HFFc6 (cell line): ENCODE measurements around the gene HYAL2. TPM values are rescaled to one million over a fixed set of nuclear protein-coding genes. Genes with fewer than 3 reads are reported as not detected.
A peak's percentile ranks its signal among the peaks of the same experiment; 100 is the strongest.

Source experiments
- DNase-seq: peaks from one replicate; pipeline ENCODE4 v3.0.0-alpha.2; 2018
- H3K27ac Mint-ChIP-seq: 2 replicates; pipeline ENCODE4 v1.8.0; 2020; ENCODE audit warnings: mild to moderate bottlenecking, mixed read lengths
- H3K27me3 Mint-ChIP-seq: 2 replicates; pipeline ENCODE4 v1.8.0; 2021; ENCODE audit warnings: mild to moderate bottlenecking, moderate library complexity, mixed read lengths; ENCODE audit not compliant: insufficient read depth
- H3K36me3 Mint-ChIP-seq: 2 replicates; pipeline ENCODE4 v1.8.0; 2021; ENCODE audit warnings: low read depth, mixed read lengths
- H3K4me1 Mint-ChIP-seq: 2 replicates; pipeline ENCODE4 v1.8.0; 2020; ENCODE audit warnings: low read depth, mixed read lengths
- H3K4me3 Mint-ChIP-seq: 2 replicates; pipeline ENCODE4 v1.8.0; 2020; ENCODE audit warnings: mild to moderate bottlenecking, moderate library complexity, mixed read lengths
- H3K9me3 Mint-ChIP-seq: 2 replicates; pipeline ENCODE4 v1.8.0; 2020; ENCODE audit warnings: mild to moderate bottlenecking, mixed read lengths
- total RNA-seq, 6 experiments: library from RNA; stranded (reverse); fragmentation: NEBNext Ultra II Directional; extraction: Animal tissue kit (Norgen Biotek cat#: 25700); gene quantifications; 2 replicates in 1 of 6; 3 replicates in 5 of 6; pipeline ENCODE4 v1.2.3, GENCODE V29; 2021
- TF ChIP-seq, protein P1 (sequence below): fragments of 200-600 bp; sonication (generic); IDR thresholded peaks from 2 replicates; pipeline ENCODE4 v1.5.0; 2021; ENCODE audit warnings: antibody characterized with exemption, mild to moderate bottlenecking

HYAL2 gene
- total RNA-seq, 6 experiments from 2014 or later = 39.4 to 54.9 (median 47.6) TPM

DNA sequence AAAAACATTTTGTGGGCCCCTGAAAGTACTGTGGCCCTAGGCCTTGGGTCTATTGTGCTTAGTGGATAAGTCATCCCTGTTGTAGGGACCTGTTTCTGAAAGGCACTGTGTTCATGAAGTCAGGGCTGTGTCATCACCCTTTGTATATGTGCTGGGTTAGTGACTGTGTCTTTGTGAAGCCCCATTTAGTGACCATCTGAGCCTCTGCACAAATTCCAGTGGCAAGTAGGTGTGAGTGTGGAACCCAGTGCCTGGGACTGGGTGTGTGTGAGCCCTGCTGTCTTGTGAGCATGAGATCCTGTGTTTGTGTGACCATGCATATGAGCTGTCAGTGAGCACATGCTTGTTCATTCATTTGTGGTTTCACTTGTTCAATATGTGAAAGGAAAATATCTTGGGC is 17.9 kb downstream of the HYAL2 start:
- H3K9me3 Mint-ChIP-seq = peaks cover 5% of the 10 kb centered on the region; the same call in 1 of the 2 replicates
- H3K4me3 Mint-ChIP-seq = no peak overlapping the region
- peaks cover 16% of the 10 kb centered on the region for H3K4me1 Mint-ChIP-seq
- TF ChIP-seq, protein P1, sequence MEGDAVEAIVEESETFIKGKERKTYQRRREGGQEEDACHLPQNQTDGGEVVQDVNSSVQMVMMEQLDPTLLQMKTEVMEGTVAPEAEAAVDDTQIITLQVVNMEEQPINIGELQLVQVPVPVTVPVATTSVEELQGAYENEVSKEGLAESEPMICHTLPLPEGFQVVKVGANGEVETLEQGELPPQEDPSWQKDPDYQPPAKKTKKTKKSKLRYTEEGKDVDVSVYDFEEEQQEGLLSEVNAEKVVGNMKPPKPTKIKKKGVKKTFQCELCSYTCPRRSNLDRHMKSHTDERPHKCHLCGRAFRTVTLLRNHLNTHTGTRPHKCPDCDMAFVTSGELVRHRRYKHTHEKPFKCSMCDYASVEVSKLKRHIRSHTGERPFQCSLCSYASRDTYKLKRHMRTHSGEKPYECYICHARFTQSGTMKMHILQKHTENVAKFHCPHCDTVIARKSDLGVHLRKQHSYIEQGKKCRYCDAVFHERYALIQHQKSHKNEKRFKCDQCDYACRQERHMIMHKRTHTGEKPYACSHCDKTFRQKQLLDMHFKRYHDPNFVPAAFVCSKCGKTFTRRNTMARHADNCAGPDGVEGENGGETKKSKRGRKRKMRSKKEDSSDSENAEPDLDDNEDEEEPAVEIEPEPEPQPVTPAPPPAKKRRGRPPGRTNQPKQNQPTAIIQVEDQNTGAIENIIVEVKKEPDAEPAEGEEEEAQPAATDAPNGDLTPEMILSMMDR = no peak
- H3K36me3 Mint-ChIP-seq = no peaks in the 10 kb centered on the region
- H3K27me3 Mint-ChIP-seq = no peaks in the 10 kb centered on the region
- H3K27ac Mint-ChIP-seq = no peak overlapping the region
- DNase-seq = no peak

DNA sequence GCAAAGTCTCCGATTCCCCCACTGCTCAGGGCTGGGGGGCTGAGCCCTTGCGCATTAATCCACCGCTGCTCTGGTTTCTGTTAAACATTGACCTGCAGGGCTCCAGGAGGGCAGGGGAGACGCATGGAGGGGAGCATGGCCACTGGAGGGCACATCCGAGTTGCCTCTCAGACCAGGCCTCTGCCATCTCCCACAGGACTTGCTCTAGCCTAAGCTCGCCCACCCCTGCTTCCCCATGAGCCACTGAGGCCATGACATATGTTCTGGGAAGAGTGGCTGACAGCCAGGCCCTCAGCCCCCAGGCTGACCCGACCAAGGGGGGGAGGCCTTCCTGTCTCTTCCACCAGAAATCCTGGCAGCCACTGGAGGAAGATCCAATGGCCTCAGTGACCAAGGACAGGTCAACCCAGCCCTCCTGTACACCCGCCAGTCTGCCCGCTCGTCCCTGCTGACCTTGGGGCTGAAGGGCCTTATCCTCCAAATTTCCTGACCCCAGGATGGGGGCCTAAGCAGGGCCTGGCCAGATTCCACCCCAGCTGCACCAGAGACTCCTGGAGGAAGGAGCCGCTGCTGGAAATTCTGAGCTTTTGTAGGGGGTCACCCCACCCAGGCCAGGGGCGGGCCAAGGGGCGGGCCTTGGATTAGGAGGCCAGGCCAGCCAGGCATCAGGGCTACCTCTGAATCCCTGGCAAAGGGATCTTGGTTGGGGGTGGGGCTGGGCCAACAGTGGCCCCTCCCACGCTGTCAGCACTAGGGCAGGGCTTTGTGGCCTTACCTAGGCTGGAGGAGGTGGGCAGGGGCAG is 19.3 kb downstream of the HYAL2 start, which contains the start of gene HYAL1:
TSS of gene HYAL1 (minus strand) at position 562 of the 803 bp plus-strand sequence. CDS start 618 bp downstream, outside the sequence.
- Mint-ChIP-seq H3K4me1 (peaks cover 19% of the 10 kb centered on the region), H3K27me3 (no peaks in the 10 kb centered on the region; the same call in 1 of the 2 replicates), H3K4me3 (no peak within 1 kb of the TSS), H3K9me3 (no peaks in the 10 kb centered on the region; the same call in 1 of the 2 replicates), H3K36me3 (no peaks in the 10 kb centered on the region), H3K27ac (no peak within 1 kb of the TSS)
- TF ChIP-seq, protein P1 = peak; percentile 33; the same call in 1 of the 2 replicates
- DNase-seq = no peak

DNA sequence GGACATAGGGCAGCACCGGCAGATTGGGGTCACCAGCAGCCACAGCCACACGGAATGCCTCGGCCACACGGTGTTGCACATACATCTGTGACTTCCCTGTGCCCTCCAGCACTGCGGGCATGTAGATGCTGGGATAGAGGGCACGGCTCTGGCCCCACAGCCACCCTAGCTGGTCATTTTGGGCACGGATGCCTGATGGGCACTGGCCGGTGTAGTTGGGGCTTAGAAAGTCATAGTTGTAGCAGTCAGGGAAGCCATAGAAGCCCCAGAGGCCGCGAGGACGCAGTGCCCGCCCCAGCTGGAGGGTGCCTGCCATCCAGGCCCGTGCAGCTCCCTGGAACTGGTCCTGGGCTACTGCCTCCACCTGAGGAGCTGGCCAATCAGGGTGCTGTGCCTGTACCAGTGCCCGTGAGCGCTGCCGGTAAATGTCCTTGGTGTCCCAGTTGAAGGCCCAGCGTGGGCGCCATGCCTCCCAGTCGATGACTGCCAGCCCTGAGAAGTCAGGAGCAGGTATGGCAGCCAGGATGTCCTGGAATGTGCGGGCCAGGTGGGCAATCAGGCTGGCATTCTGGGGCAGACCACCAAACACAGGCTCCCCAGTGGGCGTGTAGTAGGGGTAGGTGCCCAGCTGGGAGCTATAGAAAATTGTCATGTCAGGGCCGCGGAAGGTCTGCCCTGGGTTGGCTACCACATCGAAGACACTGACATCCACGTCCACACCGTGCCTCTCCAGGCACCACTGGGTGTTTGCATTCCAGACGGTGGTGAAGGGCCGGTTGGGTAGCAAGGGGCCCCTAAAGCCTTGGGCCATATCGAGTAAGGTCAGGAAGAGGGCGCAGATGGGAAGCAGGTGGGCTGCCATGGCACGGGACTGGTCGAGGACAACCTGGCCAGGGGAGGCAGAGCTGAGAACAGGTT is 20.2 kb downstream of the HYAL2 start:
- no peak overlapping the region for H3K4me3 Mint-ChIP-seq
- DNase-seq = no peak
- no peaks in the 10 kb centered on the region; the same call in 1 of the 2 replicates for H3K27me3 Mint-ChIP-seq
- no peak overlapping the region for H3K27ac Mint-ChIP-seq
- H3K9me3 Mint-ChIP-seq = no peaks in the 10 kb centered on the region; the same call in 1 of the 2 replicates
- TF ChIP-seq, protein P1 = no peak
- H3K4me1 Mint-ChIP-seq = peaks cover 23% of the 10 kb centered on the region
- H3K36me3 Mint-ChIP-seq = no peaks in the 10 kb centered on the region

DNA sequence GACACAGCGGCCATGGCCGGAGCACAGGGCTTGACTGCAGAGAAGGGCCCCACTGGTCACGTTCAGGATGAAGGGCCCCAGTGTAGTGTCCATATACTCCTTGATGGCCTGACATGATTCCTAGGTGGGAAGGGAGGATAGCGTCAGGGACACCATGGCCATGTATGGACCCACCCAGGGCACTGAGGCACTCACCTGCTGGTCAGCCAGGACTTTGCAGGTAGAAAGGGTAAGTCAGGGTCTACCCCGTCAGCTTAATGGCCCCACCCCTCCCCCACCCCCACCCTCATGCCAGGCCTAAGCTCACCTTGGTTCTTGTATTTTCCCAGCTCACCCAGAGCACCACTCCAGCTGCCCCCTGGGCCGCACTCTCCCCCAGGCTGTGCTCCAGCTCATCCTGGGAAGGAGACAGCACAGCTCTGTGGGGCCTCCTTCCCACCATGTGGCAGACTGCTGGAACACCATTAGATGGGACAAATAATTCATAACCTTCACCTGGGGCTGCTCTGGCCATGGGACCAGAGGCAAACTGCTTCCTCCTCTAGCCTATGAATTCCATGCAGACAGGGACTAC is 21.8 kb downstream of the HYAL2 start:
- no peak for DNase-seq
- peak overlapping the region; percentile 92 for H3K27ac Mint-ChIP-seq
- no peaks in the 10 kb centered on the region for H3K9me3 Mint-ChIP-seq
- peaks cover 23% of the 10 kb centered on the region for H3K4me1 Mint-ChIP-seq
- no peaks in the 10 kb centered on the region; the same call in 1 of the 2 replicates for H3K27me3 Mint-ChIP-seq
- H3K4me3 Mint-ChIP-seq = peak overlapping the region; percentile 94; the same call in 1 of the 2 replicates
- TF ChIP-seq, protein P1 = no peak; the same call in 1 of the 2 replicates
- H3K36me3 Mint-ChIP-seq = no peaks in the 10 kb centered on the region
